ENCODE data around the gene WASHC3.

GRCh38 chr12:101995684-101996083 lies 66.1 kb downstream of the WASHC3 start:
- TF ChIP-seq, protein P1, sequence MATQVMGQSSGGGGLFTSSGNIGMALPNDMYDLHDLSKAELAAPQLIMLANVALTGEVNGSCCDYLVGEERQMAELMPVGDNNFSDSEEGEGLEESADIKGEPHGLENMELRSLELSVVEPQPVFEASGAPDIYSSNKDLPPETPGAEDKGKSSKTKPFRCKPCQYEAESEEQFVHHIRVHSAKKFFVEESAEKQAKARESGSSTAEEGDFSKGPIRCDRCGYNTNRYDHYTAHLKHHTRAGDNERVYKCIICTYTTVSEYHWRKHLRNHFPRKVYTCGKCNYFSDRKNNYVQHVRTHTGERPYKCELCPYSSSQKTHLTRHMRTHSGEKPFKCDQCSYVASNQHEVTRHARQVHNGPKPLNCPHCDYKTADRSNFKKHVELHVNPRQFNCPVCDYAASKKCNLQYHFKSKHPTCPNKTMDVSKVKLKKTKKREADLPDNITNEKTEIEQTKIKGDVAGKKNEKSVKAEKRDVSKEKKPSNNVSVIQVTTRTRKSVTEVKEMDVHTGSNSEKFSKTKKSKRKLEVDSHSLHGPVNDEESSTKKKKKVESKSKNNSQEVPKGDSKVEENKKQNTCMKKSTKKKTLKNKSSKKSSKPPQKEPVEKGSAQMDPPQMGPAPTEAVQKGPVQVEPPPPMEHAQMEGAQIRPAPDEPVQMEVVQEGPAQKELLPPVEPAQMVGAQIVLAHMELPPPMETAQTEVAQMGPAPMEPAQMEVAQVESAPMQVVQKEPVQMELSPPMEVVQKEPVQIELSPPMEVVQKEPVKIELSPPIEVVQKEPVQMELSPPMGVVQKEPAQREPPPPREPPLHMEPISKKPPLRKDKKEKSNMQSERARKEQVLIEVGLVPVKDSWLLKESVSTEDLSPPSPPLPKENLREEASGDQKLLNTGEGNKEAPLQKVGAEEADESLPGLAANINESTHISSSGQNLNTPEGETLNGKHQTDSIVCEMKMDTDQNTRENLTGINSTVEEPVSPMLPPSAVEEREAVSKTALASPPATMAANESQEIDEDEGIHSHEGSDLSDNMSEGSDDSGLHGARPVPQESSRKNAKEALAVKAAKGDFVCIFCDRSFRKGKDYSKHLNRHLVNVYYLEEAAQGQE (IDR thresholded peaks at IDR 0.05; ENCODE audit: insufficient read depth in 1 of 2, low read depth in 2 of 2, low read length in 2 of 2): no peak
- no peak for TF ChIP-seq POLR2AphosphoS5 (IDR thresholded peaks at IDR 0.05; ENCODE audit: low read depth, low read length)
- no peak for TF ChIP-seq TAF1 (IDR thresholded peaks at IDR 0.05; ENCODE audit: borderline replicate concordance, insufficient read depth, low read length)
- no peak for TF ChIP-seq SIN3A (IDR thresholded peaks at IDR 0.05; ENCODE audit: borderline replicate concordance, insufficient read depth, low read length)
- no peak for TF ChIP-seq FOXP2 (optimal IDR thresholded peaks at IDR 0.05; ENCODE audit: borderline replicate concordance, extremely low read depth, extremely low read length, insufficient read depth)

Data from PFSK-1 (cell line).